Hematopoietic multipotent progenitor cell treated with erythropoietin and hydrocortisone succinate and interleukin-3 and kit ligand, for 8 days (in vitro differentiated cells): ENCODE data around the gene CCDC149.

Source experiments
- DNase-seq: peaks from one replicate; pipeline ENCODE4 v3.0.0-alpha.2; 2015

Gene CCDC149

GRCh38 chr4:24799196-24799543 lies 113.7 kb downstream of the CCDC149 start:
- DNase-seq = no peak

DNA sequence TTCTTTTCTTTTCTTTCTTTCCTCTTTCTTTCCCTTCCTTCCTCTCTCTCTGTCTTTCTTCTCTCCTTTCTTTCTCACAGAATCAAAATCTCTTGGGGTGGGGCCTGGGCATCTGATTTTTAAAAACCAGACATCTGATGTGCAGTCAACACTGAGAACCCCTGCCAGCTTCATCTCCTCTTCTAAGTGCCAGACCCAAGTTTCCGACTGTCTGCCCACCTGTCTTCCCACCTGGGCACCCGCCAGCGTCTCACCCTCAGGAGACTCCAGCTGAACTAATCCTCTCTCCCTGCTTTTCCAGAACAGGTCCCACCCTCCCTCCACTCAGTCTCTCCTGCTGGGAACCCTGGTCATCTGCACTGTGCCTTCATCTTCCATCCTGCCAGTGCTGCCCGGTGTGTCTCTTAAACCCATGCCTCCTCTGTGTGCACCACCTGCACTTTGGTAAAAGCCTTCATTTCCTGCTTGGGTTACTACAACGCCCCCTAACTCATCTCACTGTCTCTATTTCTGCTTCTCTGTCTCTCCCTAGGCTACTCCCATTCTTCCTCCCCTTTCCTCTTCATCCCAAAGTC lies 114.7 kb downstream of the CCDC149 start:
- no peak for DNase-seq

DNA sequence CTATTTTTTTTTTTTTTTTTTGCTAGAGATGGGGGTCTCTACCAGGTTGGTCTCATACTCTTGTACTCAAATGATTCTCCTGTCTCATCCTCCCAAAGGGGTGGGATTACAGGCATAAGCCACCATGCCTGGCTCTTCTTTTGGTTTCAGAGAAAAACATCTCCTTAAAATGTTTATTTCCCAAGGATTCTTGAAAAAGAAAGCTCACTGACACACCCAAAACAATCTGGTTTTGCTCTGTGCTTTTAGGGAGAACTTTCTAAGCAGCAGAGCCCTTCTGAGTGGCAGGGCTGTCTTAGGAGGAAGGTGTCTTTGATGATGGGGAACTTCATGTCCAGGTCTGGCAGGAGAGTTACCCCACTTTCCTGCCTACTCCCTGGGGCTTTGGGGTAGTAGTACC lies 116.2 kb downstream of the CCDC149 start:
- DNase-seq = no peak

DNA sequence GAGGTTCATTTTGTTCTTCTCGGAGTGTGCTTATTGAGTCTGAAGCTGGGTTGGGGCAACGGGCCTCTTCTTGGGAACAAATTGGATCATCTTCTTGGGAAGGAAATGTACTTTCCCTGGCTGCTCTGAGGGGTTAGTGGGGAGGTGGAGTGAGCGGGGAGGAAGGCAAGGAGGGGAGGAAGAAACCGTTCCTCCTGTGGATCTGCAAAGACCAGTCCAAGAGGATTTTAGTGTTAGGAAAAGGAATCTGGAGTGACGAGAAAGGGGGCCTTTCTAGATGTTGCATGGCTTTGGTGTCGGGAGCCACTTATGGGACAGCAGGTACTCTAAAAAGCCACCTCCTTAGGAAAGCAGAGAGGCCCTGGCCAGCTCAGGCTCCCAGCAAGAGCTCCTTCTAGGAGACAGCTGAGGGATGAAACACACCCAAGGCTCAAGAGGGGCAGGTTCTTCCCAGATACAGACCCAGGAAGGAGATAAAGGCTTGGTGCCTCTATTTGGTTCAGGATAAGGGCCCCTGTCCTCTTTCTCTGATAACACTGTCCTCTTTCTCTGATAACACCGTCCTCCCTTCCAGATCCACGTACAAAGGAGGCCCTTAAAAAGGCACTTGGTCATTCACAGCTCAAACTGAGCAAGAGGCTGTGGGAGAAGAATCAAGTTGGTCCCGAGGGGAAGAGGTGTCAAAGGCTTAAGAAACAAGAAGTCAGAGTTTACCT lies 117.0 kb downstream of the CCDC149 start:
- peak; percentile 34 for DNase-seq

GRCh38 chr4:24794916-24795665 lies 117.8 kb downstream of the CCDC149 start, which contains the start of gene SOD3:
Gene SOD3, plus strand, starts transcription at chr4:24795573. Its CDS starts 3,949 bp downstream, at chr4:24799522.
- peak; percentile 8 for DNase-seq

DNA sequence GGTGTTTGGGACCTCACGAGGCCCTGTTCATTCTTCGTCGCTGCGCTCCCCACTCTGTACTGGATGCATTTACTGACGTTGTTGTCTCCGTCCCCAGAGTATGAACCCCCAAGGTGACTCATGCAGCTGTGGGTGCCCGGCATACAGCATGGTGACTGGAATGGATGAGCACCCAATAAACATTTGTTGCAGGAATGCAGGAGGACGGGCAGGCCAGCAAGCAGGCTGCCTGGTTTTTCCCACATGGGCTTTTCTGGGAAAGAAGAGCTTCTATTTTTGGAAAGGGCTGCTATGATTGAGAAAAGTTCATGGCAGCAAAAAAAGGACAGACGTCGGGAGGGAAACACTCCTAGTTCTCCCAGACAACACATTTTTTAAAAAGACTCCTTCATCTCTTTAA lies 118.4 kb downstream of the CCDC149 start:
- DNase-seq = no peak

DNA sequence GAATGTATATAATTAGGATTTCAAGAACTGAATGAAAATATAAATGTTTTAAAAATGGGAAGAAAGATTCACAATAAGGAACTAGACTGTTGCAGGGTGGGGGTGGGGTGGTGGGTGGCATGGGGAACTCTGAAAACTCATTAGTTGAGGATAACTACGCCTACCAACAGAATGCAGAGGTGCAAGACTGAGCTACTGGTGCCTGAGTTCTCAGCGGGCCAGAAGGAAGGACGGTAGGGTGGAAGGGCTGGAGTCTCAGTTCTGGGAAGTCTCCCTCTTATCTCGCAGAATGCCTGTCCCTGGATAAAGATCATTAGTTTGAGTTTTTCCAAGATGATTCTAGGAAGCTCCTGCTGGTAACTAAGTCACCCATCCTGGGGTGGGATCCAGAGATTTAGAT lies 118.8 kb downstream of the CCDC149 start:
- no peak for DNase-seq

- DNase-seq = no peak
Observed at GRCh38 chr4:24793219-24794005, 119.4 kb downstream of the CCDC149 start.

DNA sequence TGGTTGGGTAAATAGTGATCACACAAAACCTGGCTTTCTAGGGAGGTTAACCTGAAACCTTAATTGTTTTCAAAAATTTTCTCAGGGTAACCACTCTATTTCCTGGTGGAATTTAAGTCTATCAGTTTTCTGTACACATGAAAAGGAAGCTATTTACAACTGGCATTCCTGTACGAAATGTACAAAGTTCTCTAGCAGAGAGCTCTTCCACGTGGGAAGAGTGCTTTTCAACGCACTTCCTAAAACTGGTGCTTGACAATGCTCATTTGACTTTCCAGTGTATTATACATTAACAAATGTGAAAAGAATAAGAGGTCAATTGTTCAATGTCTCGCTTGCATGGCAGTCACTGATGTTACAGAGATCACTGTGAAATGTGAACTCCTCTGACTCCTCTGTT lies 120.3 kb downstream of the CCDC149 start:
- no peak for DNase-seq

- no peak for DNase-seq
Observed at GRCh38 chr4:24791043-24791442, 121.8 kb downstream of the CCDC149 start.

DNA sequence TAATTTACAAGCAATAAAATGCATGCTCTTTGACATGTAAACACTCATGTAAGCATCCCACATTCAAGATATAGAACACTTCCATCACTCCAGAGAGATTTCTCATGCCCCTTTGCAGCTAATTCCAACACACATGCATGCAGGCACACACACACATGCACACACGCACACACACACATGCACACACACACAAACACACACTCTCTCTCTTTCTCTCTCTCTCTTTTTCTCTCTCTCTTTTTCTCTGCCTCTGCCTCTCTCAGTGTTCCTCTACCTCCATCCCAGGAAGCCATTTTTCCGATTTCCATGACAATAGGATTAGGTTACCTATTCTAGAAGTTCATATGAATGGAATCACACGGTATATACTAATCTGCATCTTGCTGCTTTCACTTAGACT lies 129.3 kb downstream of the CCDC149 start:
- no peak for DNase-seq

GRCh38 chr4:24781999-24782745 lies 130.7 kb downstream of the CCDC149 start:
- no peak for DNase-seq

DNA sequence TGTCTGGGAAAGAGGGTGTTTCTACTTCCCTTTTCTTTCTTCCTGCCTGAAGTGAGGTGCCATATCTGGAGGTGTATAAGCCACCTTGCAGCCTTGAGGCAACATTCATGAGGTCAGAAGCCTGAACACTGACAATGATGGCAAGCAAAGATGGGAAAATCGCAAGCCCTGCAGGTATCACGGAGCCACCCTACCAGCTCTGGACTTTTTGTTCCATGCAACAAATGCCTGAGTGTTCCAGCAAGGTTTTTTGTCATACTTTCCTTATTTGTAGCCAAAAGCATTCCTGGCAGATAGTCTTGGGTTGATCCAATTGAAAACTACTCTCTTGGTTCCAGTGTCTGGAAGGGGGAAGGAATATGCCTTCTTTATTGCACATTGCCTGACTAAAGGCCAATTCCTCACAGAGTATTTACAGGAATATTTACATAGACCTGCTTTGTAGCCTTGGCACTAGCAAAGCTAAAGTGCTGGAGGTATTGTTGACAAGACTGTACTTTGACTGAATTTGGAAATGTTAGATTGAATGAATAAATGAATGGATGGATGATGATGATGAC lies 131.8 kb downstream of the CCDC149 start:
- no peak for DNase-seq

- no peak for DNase-seq
Observed at GRCh38 chr4:24778464-24779225, 134.2 kb downstream of the CCDC149 start.

DNA sequence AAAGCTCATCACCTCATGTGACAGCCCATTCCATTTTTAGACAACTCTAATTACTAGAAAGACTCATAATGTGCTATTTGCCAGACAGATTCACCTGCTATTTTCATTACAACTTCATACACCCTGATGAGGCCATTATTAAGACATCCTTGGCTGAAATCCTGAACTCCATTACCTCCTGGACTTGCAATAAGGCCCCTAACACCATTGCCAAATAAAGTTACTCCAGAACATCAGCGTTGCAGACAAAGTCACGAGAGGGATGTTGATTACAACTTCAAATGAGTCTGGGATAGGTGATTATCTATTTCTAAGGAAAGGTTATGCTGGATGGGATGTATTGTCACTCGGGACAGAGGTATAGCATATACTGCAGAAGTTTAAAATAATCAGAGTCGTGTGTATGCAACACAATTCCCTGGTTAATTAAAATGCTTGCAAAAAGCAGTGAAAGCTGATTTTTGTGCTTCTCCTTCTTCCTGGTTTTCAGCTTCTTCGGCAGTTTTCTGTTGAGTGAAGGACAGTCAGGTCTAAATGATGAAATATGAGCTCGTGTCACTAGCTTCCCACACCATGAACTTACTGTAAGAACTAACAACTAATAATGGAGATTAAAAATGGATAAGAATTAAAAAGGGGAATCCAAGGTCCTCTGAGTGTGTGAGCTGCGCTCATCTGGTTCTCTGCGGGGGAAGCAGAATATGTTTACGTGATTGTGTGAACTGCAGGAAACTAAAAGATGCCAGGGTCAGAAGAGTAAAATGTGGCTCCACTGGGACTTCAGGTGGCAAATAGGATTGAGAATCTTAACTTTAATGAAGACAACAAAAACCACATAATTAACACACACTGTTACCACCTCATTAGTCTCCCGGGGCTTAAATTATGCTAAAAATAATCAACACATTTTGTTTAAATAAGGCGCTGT lies 135.0 kb downstream of the CCDC149 start:
- DNase-seq = no peak

DNA sequence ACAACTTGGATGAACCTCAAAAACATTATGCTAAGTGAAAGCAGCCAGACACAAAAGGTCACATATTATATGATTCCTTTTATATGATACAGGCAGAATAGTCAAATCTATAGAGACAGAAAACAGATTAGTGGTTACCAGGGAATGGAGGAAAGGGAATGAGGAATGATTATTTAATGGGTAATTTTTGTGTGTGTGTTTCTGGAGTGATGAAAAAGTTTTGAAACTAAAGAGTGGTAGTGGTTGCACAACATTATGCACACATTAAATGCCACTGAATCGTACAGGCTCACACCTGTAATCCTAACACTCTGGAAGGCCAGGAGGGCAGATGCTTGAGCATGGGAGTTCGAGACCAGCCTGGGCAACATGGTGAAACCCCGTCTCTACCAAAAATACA lies 137.1 kb downstream of the CCDC149 start:
- DNase-seq = no peak

DNA sequence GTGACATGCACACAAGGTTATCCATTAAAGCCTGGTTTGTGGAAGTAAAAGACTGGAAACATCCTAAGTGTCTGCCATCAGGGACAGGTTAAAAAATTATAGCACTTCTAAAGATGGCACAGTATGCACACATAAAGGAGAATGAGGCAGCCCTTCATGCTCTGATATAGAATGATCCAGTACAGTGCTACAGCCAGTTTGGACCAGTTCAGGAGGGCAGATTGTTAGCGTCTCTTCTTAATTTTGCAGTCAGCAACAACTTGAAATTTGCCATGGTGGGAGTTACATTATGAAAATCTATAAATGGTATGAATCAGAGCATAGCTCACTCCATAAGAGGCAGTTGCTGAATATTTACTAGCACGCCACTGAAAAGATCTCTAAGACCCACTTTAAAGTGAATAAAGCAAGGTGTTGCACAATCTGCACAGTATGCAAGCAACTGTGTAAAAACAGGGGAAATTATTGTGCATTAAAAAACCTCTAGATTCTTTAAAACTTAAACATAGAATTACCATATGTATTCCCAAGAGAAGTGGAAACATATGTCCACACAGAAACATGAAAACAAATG lies 137.7 kb downstream of the CCDC149 start:
- DNase-seq = no peak

GRCh38 chr4:24774452-24774851 lies 138.4 kb downstream of the CCDC149 start:
- no peak for DNase-seq

DNA sequence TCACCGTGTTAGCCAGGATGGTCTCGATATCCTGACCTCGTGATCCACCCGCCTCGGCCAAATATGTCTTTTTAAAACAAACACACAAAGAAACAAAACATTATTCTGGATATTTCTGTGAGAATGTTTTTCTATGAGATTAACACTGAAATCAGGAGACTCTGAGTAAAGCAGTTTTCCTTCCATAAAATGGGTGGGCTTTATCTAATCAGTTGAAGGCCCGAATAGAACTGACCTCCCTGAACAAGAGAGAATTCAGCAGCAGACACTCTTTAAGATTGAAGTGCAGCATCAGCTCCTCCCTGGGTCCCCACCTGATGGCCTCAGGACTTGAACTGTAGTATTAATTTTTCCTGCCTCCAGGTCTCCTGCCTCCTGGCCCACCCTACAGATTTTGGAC lies 139.9 kb downstream of the CCDC149 start:
- DNase-seq = no peak
